Activated naive CD8-positive, alpha-beta T cell treated with anti-CD3 and anti-CD28 coated beads, Interleukin-2, amount 50 U/mL, for 24 hours (primary cell): ENCODE results near the gene TSEN34.

Experiments used
- ATAC-seq: fragments of 150-1000 bp; cut with Tn5 transposase; one replicate; pipeline ENCODE4 v1.10.0; 2021
- DNase-seq: peaks from one replicate; pipeline ENCODE4 v3.0.0; 2021
- H3K27ac Mint-ChIP-seq: one replicate; pipeline ENCODE4 v1.8.0; 2021; ENCODE audit warnings: mild to moderate bottlenecking, mixed read lengths
- H3K27me3 Mint-ChIP-seq: one replicate; pipeline ENCODE4 v1.8.0; 2021; ENCODE audit warnings: mixed read lengths
- H3K36me3 Mint-ChIP-seq: one replicate; pipeline ENCODE4 v1.8.0; 2021; ENCODE audit warnings: low read depth, mixed read lengths
- H3K4me1 Mint-ChIP-seq: one replicate; pipeline ENCODE4 v1.8.0; 2021; ENCODE audit warnings: mixed read lengths
- H3K4me3 Mint-ChIP-seq: one replicate; pipeline ENCODE4 v1.8.0; 2021; ENCODE audit warnings: mild to moderate bottlenecking, moderate library complexity, mixed read lengths
- H3K9me3 Mint-ChIP-seq: one replicate; pipeline ENCODE4 v1.8.0; 2021; ENCODE audit warnings: mixed read lengths

Gene TSEN34

DNA sequence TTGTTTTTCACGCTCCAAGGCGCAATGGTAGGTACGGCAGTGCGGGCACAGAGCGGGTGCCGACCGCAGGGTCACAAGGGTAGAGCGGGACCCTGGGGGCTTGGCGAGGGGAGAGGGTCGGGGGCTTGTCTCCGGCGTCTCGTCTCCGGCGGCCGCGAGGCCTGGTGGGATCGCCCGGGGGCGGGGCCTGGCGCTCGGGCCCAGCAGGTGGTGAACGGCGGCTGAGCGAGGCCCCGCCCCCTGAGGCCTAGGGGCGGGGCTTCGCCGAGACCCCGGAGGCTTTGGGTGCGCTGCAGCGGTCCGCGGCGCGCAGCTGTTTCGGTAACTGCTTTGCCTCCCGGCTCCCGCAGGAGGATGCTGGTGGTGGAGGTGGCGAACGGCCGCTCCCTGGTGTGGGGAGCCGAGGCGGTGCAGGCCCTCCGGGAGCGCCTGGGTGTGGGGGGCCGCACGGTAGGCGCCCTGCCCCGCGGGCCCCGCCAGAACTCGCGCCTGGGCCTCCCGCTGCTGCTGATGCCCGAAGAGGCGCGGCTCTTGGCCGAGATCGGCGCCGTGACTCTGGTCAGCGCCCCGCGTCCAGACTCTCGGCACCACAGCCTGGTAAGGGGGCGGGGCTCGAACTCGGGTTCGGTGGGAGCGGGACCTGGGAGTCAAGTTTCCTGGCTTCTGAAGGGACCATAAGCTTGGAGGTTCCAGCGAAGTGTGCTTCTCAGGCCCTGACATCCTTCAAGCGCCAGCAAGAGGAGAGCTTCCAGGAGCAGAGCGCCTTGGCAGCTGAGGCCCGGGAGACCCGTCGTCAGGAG lies at the start of gene TSEN34:
Gene TSEN34 (plus strand): TSS at position 298 of the 800 bp plus-strand sequence. CDS start 57 bp downstream, at position 355.
- ATAC-seq (peak; percentile 20), DNase-seq (peak; percentile 89)
- H3K27me3 Mint-ChIP-seq = no peaks in the 10 kb centered on the region
- H3K4me1 Mint-ChIP-seq = peaks cover 32% of the 10 kb centered on the region
- peak within 1 kb of the TSS; percentile 85 for H3K4me3 Mint-ChIP-seq
- no peaks in the 10 kb centered on the region for H3K9me3 Mint-ChIP-seq
- H3K27ac Mint-ChIP-seq = peak within 1 kb of the TSS; percentile 98
- peaks cover 31% of the 10 kb centered on the region for H3K36me3 Mint-ChIP-seq

DNA sequence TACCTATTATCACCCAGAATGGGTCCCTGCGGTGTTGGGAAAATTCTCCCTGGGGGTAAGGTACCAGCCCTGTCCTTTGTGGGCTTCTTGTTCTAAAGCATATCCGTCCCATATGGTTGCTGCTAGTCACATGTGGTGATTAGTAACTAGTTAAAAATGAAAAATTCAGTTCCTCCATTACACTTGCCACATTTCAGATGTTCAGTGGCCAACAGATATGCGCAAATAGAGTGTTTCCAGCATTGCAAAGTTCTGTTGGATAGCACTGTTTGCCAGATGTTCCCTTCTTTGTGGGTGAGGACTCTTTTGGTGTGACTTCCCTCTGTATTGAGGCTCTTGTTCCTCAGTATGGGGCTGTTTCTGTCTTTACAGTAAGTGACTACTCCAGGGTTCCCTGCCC lies 49.8 kb upstream of the TSEN34 start:
- H3K4me3 Mint-ChIP-seq = no peak overlapping the region
- peak overlapping the region; percentile 22 for H3K27ac Mint-ChIP-seq
- no peak for ATAC-seq
- peaks cover 5% of the 10 kb centered on the region for H3K27me3 Mint-ChIP-seq
- no peak for DNase-seq
- no peaks in the 10 kb centered on the region for H3K9me3 Mint-ChIP-seq
- H3K36me3 Mint-ChIP-seq = peaks cover 30% of the 10 kb centered on the region
- peaks cover 38% of the 10 kb centered on the region for H3K4me1 Mint-ChIP-seq

DNA sequence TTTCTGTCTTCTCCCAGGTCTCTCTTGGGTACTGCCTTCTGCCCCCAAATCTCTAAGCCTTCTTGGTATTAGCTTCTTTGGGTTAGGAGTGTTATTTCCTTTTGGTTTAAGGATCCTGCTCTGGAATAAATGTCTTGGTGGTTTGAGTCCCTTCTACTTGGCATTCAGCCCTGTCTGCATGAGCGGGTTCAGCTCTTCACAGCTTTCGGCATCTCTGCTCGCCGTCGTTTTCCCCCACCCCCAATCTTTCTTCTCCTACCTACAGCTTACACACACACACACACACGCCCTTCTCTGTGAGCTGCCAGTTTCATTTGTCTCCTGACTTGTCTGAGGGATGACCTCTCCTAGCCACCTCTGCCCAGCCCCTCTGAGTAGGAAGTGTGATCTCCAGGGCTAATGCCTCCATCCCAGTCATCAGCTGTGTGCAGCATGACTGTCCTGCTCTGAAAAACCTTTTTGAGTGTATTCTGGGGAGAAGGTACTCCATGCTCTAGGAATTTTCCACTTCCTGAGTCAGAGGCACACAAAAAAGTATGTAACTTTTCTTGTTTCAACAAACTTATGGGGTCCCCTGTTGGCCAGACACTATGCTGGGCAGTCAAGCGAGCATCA lies 48.8 kb upstream of the TSEN34 start:
- Mint-ChIP-seq H3K4me3 (no peak overlapping the region), H3K9me3 (no peaks in the 10 kb centered on the region), H3K27ac (peak overlapping the region; percentile 50), H3K27me3 (peaks cover 2% of the 10 kb centered on the region), H3K4me1 (peaks cover 29% of the 10 kb centered on the region), H3K36me3 (peaks cover 38% of the 10 kb centered on the region)
- ATAC-seq (no peak), DNase-seq (no peak)

DNA sequence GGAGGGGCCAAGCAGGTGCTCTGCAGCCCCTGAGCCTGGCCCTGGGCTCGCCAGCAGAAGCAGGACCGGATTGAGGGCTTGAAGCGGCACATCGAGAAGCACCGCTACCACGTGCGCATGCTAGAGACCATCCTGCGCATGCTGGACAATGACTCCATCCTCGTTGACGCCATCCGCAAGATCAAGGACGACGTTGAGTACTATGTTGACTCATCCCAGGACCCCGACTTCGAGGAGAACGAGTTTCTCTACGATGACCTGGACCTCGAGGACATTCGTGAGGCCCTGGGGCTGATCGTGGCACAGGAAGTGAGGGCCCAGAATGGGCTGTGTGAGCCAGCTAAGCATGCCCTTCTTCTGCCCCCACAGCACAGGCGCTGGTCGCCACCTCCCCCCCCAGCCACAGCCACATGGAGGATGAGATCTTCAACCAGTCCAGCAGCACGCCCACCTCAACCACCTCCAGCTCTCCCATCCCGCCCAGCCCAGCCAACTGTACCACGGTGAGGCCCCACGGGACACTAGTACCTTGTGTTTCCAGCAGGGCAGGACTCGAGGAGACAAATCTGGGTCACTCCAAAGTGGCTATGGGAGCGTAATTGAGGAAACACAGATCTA lies 45.5 kb upstream of the TSEN34 start:
- Mint-ChIP-seq H3K9me3 (no peaks in the 10 kb centered on the region), H3K27ac (no peak overlapping the region), H3K4me3 (no peak overlapping the region), H3K4me1 (peaks cover 7% of the 10 kb centered on the region), H3K36me3 (peaks cover 45% of the 10 kb centered on the region), H3K27me3 (no peaks in the 10 kb centered on the region)
- ATAC-seq (no peak), DNase-seq (no peak)

DNA sequence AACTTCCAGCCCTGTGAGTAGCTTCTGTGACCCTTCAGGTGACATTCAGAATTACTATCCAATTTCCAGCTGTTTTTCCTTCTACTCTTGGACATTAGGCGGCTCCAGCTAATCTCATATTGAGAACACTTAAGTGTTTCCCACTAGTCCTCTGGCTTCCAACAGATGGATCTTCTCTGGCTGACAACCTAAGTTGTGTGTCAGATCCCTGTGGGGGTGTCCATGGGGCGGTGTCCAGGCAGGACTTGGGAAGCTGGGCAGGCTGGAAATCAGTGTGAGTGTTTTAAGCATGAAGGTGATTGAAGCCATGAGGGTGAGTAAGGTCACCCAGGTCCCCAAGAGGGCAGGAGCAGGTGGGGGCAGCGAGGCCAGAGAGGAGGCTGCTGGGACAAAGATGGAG lies 43.4 kb upstream of the TSEN34 start:
- H3K4me3 Mint-ChIP-seq = no peak overlapping the region
- peaks cover 40% of the 10 kb centered on the region for H3K36me3 Mint-ChIP-seq
- ATAC-seq = no peak
- DNase-seq = no peak
- no peaks in the 10 kb centered on the region for H3K4me1 Mint-ChIP-seq
- H3K9me3 Mint-ChIP-seq = no peaks in the 10 kb centered on the region
- H3K27me3 Mint-ChIP-seq = no peaks in the 10 kb centered on the region
- no peak overlapping the region for H3K27ac Mint-ChIP-seq

DNA sequence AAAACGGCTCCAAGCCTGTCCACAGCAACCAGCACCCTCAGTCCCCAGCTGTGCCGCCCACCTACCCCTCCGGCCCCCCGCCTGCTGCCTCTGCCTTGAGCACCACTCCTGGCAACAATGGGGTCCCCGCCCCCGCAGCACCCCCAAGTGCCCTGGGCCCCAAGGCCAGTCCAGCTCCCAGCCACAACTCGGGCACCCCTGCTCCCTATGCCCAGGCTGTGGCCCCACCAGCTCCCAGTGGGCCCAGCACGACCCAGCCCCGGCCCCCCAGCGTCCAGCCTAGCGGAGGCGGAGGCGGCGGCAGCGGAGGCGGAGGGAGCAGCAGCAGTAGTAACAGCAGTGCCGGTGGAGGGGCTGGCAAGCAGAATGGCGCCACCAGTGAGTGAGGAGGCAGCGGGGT lies 43.0 kb upstream of the TSEN34 start:
- no peak overlapping the region for H3K27ac Mint-ChIP-seq
- H3K36me3 Mint-ChIP-seq = peaks cover 40% of the 10 kb centered on the region
- H3K4me1 Mint-ChIP-seq = no peaks in the 10 kb centered on the region
- ATAC-seq = no peak
- no peaks in the 10 kb centered on the region for H3K27me3 Mint-ChIP-seq
- H3K9me3 Mint-ChIP-seq = no peaks in the 10 kb centered on the region
- H3K4me3 Mint-ChIP-seq = no peak overlapping the region
- no peak for DNase-seq

DNA sequence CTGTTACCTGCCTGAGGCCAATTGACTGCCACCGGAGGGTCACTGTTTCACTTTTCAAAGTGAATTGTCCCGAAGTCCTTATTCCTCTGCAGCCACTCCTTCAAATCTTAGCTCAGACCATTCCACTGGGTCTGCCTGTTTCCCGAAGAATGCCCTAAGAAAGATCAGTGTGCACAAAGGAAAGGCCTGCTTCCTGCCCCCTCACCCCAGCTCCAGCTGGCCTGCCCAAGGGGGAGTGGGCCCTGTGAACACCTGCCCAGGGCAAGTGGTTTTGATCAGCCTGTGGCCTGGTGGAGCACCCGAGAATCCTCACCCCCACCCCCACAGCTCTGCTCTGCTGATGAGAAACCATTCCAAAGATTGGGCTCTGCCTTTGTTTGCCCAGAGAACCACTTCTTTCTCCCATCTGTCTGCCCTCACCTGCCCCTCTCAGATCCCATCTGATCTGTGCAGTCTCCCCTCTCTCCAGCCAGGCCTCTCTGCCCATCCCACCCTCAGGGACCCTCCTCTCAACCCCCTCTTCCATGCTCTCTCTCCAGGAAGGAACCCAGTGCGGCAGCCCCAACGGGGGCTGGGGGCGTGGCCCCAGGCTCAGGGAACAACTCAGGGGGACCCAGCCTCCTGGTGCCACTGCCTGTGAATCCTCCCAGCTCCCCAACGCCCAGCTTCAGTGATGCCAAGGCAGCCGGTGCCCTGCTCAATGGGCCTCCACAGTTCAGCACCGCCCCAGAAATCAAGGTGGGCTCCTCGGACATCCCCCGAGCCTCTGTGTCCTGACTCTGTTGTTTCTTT lies 41.9 kb upstream of the TSEN34 start:
- no peak for DNase-seq
- ATAC-seq = no peak
- Mint-ChIP-seq H3K27ac (no peak overlapping the region), H3K36me3 (peaks cover 38% of the 10 kb centered on the region), H3K4me1 (peaks cover 10% of the 10 kb centered on the region), H3K4me3 (no peak overlapping the region), H3K9me3 (no peaks in the 10 kb centered on the region), H3K27me3 (no peaks in the 10 kb centered on the region)

DNA sequence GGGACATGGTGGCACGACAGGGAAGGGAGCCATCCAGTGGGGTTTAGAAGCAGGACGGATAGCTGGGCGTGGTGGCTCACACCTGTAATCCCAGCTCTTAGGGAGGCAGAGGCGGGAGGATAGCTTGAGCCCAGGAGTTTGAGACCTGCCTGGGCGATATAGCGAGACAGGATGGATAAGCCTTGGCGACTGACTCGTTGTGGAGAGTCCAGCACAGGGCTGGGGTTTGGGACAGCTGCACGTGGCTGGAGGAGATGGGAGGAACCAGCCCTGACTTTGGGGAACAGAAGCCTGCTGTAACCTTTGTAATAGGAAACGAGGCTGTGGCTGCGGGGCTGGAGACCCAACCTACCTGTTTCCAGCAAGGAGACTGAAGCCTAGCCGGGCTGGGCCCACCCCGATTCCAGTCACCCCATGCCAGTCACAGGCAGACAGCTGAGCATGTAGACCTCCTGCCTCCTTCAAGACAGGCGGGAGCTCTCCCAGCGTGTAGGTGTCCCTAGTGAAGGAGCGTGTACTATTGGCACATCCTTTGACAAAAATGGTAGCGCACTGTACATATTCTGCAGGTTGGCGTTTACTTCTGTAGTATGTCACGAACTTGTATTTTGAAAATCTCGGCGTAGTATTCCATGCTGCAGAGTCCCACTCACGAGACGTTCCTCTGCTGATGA lies 39.6 kb upstream of the TSEN34 start:
- Mint-ChIP-seq H3K27ac (no peak overlapping the region), H3K4me3 (no peak overlapping the region), H3K9me3 (no peaks in the 10 kb centered on the region), H3K27me3 (no peaks in the 10 kb centered on the region), H3K4me1 (peaks cover 20% of the 10 kb centered on the region), H3K36me3 (peaks cover 34% of the 10 kb centered on the region)
- no peak for DNase-seq
- ATAC-seq = no peak

DNA sequence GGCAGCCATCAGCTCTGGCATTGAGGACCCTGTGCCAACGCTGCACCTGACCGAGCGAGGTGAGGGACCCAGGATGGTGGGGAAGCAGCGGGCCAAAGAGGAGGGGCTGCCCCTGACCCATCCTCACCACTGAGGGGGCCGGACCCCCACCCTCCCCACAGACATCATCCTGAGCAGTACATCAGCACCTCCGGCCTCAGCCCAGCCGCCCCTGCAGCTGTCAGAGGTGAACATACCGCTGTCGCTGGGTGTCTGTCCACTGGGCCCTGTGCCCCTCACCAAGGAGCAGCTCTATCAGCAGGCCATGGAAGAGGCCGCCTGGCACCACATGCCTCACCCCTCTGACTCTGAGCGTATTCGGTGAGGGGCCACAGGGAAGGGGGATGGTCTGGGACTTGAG lies 38.8 kb upstream of the TSEN34 start:
- no peak overlapping the region for H3K4me3 Mint-ChIP-seq
- H3K27me3 Mint-ChIP-seq = no peaks in the 10 kb centered on the region
- no peak overlapping the region for H3K27ac Mint-ChIP-seq
- peaks cover 33% of the 10 kb centered on the region for H3K36me3 Mint-ChIP-seq
- H3K4me1 Mint-ChIP-seq = peaks cover 20% of the 10 kb centered on the region
- DNase-seq (no peak), ATAC-seq (no peak)
- H3K9me3 Mint-ChIP-seq = no peaks in the 10 kb centered on the region

DNA sequence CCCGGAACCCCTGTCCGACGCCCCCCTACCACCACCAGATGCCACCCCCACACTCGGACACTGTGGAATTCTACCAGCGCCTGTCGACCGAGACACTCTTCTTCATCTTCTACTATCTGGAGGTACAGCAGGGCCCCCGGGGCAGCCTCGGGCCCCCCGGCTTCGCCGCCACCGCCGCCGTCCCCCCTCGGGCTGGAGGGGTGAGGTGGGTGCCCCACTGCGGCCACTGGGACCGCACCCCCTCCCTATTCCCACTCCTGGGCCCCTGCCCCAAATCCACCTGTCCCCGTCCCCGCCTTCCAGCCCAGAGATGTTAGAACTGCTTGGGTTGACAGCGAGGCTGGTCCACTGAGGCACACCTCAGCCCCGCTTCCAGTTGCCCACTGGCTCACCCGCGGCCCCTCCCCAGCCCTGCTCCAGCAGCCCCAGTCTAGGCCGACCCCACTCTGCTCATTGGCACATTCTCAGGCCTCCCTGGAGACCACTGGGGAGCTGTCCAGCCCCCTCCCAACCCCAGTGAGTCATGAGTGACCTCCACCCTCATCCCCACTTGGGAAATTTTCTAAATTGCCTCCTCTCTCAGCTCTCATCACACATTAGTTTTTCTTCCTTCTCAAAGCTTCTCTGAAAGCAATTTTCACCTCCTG lies 38.1 kb upstream of the TSEN34 start:
- H3K27ac Mint-ChIP-seq = no peak overlapping the region
- peaks cover 30% of the 10 kb centered on the region for H3K36me3 Mint-ChIP-seq
- DNase-seq (no peak), ATAC-seq (no peak)
- H3K4me3 Mint-ChIP-seq = no peak overlapping the region
- no peaks in the 10 kb centered on the region for H3K27me3 Mint-ChIP-seq
- no peaks in the 10 kb centered on the region for H3K9me3 Mint-ChIP-seq
- peaks cover 21% of the 10 kb centered on the region for H3K4me1 Mint-ChIP-seq

DNA sequence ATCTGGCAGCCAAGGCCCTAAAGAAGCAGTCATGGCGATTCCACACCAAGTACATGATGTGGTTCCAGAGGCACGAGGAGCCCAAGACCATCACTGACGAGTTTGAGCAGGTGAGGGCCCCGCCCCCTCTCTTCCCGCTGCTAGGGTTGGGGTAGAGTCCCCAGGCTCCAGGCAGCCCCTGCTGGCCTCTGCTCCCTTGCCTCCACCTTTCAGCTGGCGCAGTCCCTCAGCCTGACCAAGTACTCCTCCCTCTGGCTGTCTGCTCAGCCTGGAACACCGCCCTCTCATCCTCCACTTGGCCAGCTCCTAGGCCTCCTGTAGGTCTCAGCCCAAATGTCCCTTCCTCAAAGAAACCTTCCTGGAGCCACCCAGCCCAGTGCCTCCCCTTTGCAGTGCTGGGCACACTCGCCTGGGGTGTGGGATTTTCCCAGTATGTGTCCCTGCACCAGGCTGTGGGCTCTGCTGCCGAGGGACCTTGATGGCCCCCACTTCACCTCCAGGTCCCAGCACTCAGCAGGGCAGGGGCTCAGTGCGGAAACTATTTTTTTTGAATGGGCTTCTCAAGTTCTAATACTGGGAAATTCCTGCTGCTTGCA lies 37.3 kb upstream of the TSEN34 start:
- peaks cover 31% of the 10 kb centered on the region for H3K36me3 Mint-ChIP-seq

DNA sequence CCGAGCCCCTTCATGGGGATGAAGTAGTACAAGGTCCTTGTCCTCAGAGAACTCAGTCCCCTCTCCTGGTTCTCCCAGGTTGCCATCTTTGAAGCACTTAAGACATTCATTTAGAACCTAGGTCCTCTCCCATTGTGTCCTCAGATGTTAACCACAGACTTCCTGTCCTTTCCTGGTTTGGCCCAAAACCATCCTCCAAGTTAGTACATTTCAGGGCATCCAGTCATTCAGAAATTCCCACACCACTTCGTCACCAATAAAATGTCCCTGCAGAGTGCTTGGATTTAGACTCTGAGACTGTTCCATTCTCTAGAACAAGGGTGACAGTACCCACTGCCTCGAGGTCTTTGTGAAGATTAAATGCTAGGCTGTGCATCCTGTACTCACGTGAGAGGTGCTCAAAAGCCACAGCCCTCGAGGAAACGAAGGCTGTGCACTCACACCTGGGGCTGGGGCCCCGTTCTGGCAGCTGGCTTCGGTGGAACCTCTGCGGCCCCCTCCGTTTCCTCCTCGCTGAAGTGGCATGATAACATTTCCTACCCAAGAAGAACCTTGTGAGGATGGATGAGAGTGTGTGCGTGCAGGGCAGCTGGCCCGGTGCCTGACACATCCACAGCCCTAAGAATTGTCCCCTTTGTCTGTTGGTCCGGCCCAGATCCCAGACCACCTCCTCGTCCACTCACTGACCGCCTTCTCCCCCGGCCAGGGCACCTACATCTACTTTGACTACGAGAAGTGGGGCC lies 36.3 kb upstream of the TSEN34 start:
- Mint-ChIP-seq H3K36me3 (peaks cover 30% of the 10 kb centered on the region), H3K4me1 (peaks cover 37% of the 10 kb centered on the region), H3K4me3 (no peak overlapping the region), H3K27ac (peak overlapping the region; percentile 78), H3K27me3 (no peaks in the 10 kb centered on the region), H3K9me3 (no peaks in the 10 kb centered on the region)
- no peak for DNase-seq
- no peak for ATAC-seq

More for the DNA sequence above, 37.3 kb upstream of the TSEN34 start:
- H3K27ac Mint-ChIP-seq = peak overlapping the region; percentile 78
- H3K4me1 Mint-ChIP-seq = peaks cover 29% of the 10 kb centered on the region
- H3K4me3 Mint-ChIP-seq = no peak overlapping the region
- ATAC-seq (no peak), DNase-seq (no peak)
- no peaks in the 10 kb centered on the region for H3K9me3 Mint-ChIP-seq
- H3K27me3 Mint-ChIP-seq = no peaks in the 10 kb centered on the region

DNA sequence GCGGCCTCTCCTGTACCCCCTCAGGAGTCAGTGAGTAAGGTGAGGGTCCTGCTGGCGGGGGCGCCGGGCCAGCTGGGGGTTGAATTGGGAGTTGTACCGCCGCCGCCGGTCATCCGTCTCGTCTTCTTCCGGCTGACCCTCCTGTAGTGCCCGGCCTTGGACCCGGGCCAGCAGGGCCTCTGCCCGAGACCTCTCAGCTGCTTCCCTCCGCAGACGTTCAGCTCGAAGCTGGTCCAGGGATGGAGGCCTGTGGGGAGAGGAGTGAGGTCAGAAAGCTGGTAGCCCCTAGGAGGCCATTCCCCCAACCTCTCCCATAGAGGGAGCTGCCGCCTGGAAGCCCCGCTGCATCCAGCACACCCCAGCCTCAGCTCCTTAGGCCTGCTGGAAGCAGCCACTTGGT lies 35.4 kb upstream of the TSEN34 start:
- no peak overlapping the region for H3K27ac Mint-ChIP-seq
- H3K4me3 Mint-ChIP-seq = no peak overlapping the region

More for the DNA sequence above, 35.4 kb upstream of the TSEN34 start:
- peaks cover 44% of the 10 kb centered on the region for H3K4me1 Mint-ChIP-seq
- H3K36me3 Mint-ChIP-seq = peaks cover 26% of the 10 kb centered on the region
- ATAC-seq (no peak), DNase-seq (no peak)
- no peaks in the 10 kb centered on the region for H3K9me3 Mint-ChIP-seq
- no peaks in the 10 kb centered on the region for H3K27me3 Mint-ChIP-seq
